NB4 (cell line): ENCODE data around the gene SERINC3.

Experiments
- CTCF ChIP-seq: IDR thresholded peaks from one replicate; pipeline ENCODE4 v1.5.1; 2012; ENCODE audit warnings: low read depth, low read length
- MAX ChIP-seq: IDR thresholded peaks from 2 replicates; pipeline ENCODE4 v1.6.1; 2011; ENCODE audit warnings: low read depth, low read length

- TF ChIP-seq CTCF (no peak), MAX (no peak)
Observed at GRCh38 chr20:44527716-44528199, 5.9 kb upstream of the SERINC3 start.
